ENCODE results near the gene TRAF7. TPM values are rescaled to one million over a fixed set of nuclear protein-coding genes. Genes with fewer than 3 reads are reported as not detected.
A peak's percentile ranks its signal among the peaks of the same experiment; 100 is the strongest.
"Not testable (repeated sequence)": the region's sequence is repeated elsewhere in the genome, so short reads cannot be mapped to it uniquely, and the experiment has no call there.

TRAF7 gene
- total RNA-seq (ENCODE audit: low replicate concordance), result 64.3 and 91.0 TPM in 2 replicates

DNA sequence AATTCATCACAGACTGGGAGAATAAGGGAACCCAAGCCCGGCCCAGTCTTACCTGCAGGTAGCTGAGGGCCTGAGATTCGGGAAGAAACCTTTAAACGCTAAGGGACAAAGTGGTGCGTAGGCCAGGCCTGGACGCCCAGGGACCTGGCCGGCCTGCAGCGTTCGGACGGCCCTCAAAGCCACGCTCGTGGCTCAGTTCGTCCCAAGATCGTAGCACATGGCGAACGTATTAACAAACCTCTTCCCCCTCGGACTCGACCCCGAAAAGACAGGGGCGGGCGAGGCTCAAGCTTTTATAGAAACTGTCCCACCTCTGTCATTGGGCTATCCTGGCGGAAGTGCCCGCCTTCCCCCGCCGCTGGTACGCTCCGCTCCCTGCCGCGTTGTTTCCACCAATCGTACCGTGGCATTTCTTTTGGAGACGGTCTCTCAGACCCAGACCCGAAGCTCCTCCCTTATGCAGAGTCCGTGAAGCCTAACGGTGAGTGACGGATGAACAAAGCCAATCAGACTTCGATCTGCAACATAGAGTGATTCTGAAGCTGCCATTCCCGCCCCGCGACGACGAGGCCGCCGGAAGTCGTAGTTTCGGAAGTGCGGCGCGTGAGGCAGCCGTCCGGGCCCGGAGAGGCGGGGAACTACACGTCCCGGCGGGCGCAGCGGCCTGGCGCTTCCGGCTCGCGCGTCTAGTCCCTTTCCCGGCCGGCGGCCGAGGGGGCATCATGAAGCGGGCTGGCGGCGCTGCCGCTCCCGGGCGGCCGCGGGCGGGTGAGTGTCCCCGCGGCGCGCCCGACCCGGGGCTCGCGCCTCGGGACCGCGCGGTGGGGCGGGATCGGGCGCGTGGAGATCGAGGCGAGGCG, at the start of gene TRAF7:
TSS of gene TRAF7 (plus strand) at position 692 of the 860 bp plus-strand sequence. CDS start 8,139 bp downstream, outside the sequence.
- peak; percentile 100 for DNase-seq (ENCODE audit: low read depth)
- TF ChIP-seq, protein P1, sequence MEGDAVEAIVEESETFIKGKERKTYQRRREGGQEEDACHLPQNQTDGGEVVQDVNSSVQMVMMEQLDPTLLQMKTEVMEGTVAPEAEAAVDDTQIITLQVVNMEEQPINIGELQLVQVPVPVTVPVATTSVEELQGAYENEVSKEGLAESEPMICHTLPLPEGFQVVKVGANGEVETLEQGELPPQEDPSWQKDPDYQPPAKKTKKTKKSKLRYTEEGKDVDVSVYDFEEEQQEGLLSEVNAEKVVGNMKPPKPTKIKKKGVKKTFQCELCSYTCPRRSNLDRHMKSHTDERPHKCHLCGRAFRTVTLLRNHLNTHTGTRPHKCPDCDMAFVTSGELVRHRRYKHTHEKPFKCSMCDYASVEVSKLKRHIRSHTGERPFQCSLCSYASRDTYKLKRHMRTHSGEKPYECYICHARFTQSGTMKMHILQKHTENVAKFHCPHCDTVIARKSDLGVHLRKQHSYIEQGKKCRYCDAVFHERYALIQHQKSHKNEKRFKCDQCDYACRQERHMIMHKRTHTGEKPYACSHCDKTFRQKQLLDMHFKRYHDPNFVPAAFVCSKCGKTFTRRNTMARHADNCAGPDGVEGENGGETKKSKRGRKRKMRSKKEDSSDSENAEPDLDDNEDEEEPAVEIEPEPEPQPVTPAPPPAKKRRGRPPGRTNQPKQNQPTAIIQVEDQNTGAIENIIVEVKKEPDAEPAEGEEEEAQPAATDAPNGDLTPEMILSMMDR (IDR thresholded peaks at IDR 0.05; ENCODE audit: insufficient read depth, low read length), result no peak

DNA sequence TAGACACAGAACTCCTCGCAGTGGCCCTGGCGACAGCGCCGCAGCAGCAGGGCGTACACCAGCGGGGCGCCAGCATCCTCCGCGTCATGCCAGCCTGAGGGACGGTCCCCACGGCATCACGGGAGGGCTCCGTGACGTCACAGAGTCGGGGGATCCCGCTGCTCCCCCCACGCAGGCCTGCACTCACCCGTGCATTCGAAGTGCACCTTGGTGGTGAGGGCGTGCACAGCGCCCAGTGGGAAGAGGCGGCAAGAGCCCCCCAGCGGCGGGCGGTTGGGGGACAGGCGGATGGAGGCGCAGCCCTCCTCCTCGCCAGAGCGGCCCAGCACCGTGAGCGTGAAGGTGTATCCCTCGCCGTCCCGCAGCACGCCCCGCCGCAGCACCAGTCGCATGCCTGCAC, 49.4 kb upstream of the TRAF7 start:
- H3K4me3 ChIP-seq (ENCODE audit: low read depth, low read length); DNase-seq (ENCODE audit: low read depth): not testable (repeated sequence)

More for the DNA sequence above, at the start of gene TRAF7:
- peak within 1 kb of the TSS; percentile 98 for H3K4me3 ChIP-seq (ENCODE audit: low read depth, low read length)

GRCh38 chr16:2107121-2107790, 48.3 kb upstream of the TRAF7 start:
- DNase-seq (ENCODE audit: low read depth), result peak; percentile 65
- not testable (repeated sequence) for H3K4me3 ChIP-seq (ENCODE audit: low read depth, low read length)

DNA sequence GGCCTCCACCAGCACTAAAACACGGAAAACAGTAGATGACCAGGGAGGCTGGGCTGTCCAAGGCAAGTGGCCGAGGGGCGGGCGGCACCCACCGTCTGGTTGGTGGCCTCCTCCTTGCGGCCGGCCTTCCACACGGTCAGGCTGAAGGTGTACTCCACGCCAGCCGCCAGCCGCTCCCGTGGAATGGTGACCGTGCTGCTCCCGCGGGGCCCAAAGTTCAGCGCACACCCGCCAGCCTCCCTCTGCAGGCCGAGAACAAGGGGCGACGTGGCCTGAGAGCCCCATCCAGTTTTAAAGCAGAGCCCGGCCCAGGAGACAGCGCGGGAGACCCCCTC, 47.8 kb upstream of the TRAF7 start:
- not testable (repeated sequence) for H3K4me3 ChIP-seq (ENCODE audit: low read depth, low read length); DNase-seq (ENCODE audit: low read depth)

GRCh38 chr16:2108446-2109270, 46.9 kb upstream of the TRAF7 start:
- H3K4me3 ChIP-seq (ENCODE audit: low read depth, low read length), result not testable (repeated sequence)

GRCh38 chr16:2109271-2109580, 46.4 kb upstream of the TRAF7 start:
- H3K4me3 ChIP-seq (ENCODE audit: low read depth, low read length); DNase-seq (ENCODE audit: low read depth): not testable (repeated sequence)

More at GRCh38 chr16:2108446-2109270, 46.9 kb upstream of the TRAF7 start:
- not testable (repeated sequence) for DNase-seq (ENCODE audit: low read depth)

DNA sequence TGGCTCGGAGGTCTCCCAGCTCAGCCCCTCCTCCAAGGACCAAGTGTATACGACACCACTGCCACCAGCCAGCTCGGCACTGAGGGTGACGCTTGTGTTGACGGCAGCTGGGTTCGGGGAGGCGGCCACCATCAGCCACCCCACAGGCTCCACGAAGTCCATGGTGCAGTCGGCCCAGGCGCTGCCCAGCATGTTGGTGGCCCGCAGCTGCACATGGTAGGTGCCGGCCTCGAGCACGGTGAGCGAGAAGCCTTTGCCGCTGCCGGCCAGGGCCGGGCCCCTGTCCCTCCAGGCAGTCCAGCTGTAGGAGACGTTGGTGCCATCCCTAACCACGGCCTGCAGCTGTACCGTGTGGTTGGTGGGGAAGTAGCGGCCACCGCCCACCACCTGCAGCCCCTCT, 45.7 kb upstream of the TRAF7 start:
- H3K4me3 ChIP-seq (ENCODE audit: low read depth, low read length); DNase-seq (ENCODE audit: low read depth): not testable (repeated sequence)

GRCh38 chr16:2110332-2111008, 45.1 kb upstream of the TRAF7 start:
- not testable (repeated sequence) for DNase-seq (ENCODE audit: low read depth); H3K4me3 ChIP-seq (ENCODE audit: low read depth, low read length)

DNA sequence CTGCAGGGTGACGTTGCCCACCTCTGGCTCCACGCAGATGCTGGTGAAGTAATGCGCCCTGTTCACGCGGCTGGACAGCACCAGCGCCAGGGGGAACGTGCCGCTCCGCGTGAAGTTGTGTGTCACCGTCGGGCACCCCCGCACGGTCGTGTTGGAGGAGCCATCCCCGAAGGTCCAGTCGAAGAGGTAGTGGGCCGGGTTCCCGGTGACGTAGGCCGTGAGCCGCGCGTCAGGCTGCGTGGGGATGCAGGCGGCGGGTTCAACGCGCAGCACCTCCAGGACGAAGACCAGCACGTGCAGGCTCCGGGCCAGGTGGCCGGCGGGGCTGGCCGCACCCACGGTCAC, 44.6 kb upstream of the TRAF7 start:
- not testable (repeated sequence) for H3K4me3 ChIP-seq (ENCODE audit: low read depth, low read length); DNase-seq (ENCODE audit: low read depth)

GRCh38 chr16:2111412-2112335, 43.9 kb upstream of the TRAF7 start:
- DNase-seq (ENCODE audit: low read depth), result not testable (repeated sequence)

GRCh38 chr16:2112539-2113106, 43.0 kb upstream of the TRAF7 start:
- not testable (repeated sequence) for DNase-seq (ENCODE audit: low read depth); H3K4me3 ChIP-seq (ENCODE audit: low read depth, low read length)

More at GRCh38 chr16:2111412-2112335, 43.9 kb upstream of the TRAF7 start:
- H3K4me3 ChIP-seq (ENCODE audit: low read depth, low read length), result not testable (repeated sequence)

- not testable (repeated sequence) for H3K4me3 ChIP-seq (ENCODE audit: low read depth, low read length); DNase-seq (ENCODE audit: low read depth)
Observed at GRCh38 chr16:2114225-2114624, 41.4 kb upstream of the TRAF7 start.

GRCh38 chr16:2114885-2115590, 40.5 kb upstream of the TRAF7 start:
- DNase-seq (ENCODE audit: low read depth), result not testable (repeated sequence)

More at GRCh38 chr16:2114885-2115590, 40.5 kb upstream of the TRAF7 start:
- H3K4me3 ChIP-seq (ENCODE audit: low read depth, low read length), result not testable (repeated sequence)
